ENCODE data around the gene TERC.
"Not testable (repeated sequence)": the region's sequence is repeated elsewhere in the genome, so short reads cannot be mapped to it uniquely, and the experiment has no call there.

TERC gene

DNA sequence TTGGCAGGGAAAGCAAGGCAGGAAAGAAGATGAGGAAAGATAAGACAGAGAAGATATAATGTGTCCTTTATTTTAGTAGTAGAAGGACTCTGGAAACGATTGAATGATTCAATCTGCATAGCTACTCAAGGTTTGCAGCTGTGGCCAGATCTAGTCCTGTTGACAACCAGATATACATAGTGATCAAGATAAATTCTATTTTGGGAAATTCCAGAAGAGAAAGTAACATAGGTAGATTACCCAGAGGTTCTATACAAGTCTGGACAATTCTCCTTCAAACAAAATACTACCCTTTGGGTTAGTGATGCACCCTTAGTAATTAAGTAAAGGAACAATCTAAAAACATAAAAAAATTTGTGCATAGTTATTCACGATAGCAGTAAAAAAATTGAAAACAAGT, 9.4 kb downstream of the TERC start:
- H3K4me3 Mint-ChIP-seq, result no peak overlapping the region
- H3K27ac Mint-ChIP-seq, result no peak overlapping the region
- DNase-seq (ENCODE audit: low spot score), result no peak
- peaks cover 9% of the 10 kb centered on the region for H3K27me3 Mint-ChIP-seq (ENCODE audit: low read depth)
- H3K9me3 Mint-ChIP-seq, result no peaks in the 10 kb centered on the region
- H3K36me3 Mint-ChIP-seq (ENCODE audit: low read depth), result no peaks in the 10 kb centered on the region
- H3K4me1 Mint-ChIP-seq (ENCODE audit: low read depth), result peaks cover 19% of the 10 kb centered on the region

DNA sequence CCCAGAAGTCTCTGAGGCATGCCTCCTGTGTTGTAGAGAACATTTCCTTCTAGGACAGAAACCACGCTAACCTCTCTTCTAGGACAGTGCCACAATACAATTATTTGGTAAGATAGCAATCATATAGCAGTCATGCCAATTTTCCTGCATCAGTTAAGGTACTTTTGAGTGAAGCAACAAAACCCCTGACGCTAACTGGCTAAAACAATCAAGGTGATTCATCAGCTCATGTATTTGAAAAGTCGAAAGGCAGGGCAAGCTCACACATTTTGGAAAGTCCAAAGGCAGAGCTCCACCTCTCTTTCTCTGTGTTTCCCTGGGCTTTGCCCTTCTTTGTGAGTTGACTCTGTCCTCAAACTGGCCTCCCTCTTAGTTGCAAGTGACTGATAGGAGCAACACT, 10.1 kb downstream of the TERC start:
- DNase-seq (ENCODE audit: low spot score), result no peak
- Mint-ChIP-seq H3K36me3 (ENCODE audit: low read depth) (no peaks in the 10 kb centered on the region), H3K9me3 (no peaks in the 10 kb centered on the region), H3K27ac (no peak overlapping the region), H3K27me3 (ENCODE audit: low read depth) (peaks cover 14% of the 10 kb centered on the region), H3K4me1 (ENCODE audit: low read depth) (peaks cover 16% of the 10 kb centered on the region), H3K4me3 (no peak overlapping the region)

DNA sequence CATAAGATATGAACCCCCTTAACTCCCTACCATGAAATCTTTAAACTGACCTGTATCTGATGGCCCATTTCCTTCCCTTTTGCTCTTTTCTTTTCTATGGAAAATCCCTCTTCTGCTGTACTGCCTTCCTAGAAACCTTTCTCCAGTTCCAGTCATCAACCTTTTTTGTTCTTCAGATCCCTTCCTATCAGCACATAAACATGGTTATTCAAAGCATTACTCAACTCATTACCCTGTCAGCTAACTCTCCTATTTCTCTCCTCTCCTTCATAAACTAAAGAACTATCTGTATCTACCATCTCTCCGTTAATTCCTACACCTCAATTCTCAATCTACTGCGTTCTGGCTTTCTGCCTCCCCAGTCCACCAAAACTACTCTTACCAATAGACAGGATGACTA, 13.0 kb downstream of the TERC start:
- H3K36me3 Mint-ChIP-seq (ENCODE audit: low read depth), result no peaks in the 10 kb centered on the region
- H3K9me3 Mint-ChIP-seq, result no peaks in the 10 kb centered on the region
- peaks cover 33% of the 10 kb centered on the region for H3K27me3 Mint-ChIP-seq (ENCODE audit: low read depth)
- no peak overlapping the region for H3K4me3 Mint-ChIP-seq
- H3K27ac Mint-ChIP-seq, result no peak overlapping the region
- peaks cover 12% of the 10 kb centered on the region for H3K4me1 Mint-ChIP-seq (ENCODE audit: low read depth)
- DNase-seq (ENCODE audit: low spot score), result no peak

DNA sequence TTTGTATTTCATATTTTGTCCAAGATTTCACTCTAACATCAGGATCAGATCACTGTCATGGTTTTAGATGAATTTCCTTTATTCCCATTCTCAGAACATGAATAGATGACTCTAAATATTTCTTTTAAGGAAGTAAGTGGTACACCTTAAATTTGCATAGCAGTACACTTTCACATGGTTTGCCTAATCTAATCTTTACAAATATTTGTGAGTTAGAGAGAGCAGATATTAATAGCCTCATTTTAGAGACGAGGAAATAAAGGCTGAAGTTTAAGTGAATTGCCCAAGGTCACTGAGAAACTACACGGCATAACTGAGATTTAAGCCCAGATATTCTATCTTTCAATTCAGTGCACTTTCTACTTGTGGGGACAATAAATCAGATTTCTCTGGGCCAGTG, 14.2 kb downstream of the TERC start:
- H3K27me3 Mint-ChIP-seq (ENCODE audit: low read depth), result peaks cover 40% of the 10 kb centered on the region
- H3K9me3 Mint-ChIP-seq, result no peaks in the 10 kb centered on the region
- H3K4me1 Mint-ChIP-seq (ENCODE audit: low read depth), result peaks cover 12% of the 10 kb centered on the region
- no peak for DNase-seq (ENCODE audit: low spot score)
- no peak overlapping the region for H3K4me3 Mint-ChIP-seq
- no peaks in the 10 kb centered on the region for H3K36me3 Mint-ChIP-seq (ENCODE audit: low read depth)
- no peak overlapping the region for H3K27ac Mint-ChIP-seq

DNA sequence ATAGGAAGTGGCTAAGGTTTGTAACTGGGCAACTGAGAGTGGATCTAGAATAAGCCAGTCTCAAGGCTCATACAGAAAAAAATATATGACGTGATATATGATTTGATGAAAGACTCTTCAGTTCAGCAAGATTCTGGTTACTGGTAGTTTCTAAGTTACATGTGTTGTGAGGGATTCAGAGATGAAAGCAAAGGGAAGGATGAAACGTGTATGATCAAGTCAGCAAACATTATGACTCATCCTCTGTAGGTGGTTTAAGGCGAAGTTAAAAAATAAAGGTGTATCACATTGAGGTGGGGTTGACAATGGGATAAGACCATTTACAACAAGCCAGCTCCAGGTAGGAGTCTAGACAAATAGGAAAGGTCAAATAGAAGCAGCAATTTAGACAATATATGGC, 16.2 kb downstream of the TERC start:
- Mint-ChIP-seq H3K27me3 (ENCODE audit: low read depth) (peaks cover 43% of the 10 kb centered on the region), H3K9me3 (no peaks in the 10 kb centered on the region), H3K36me3 (ENCODE audit: low read depth) (no peaks in the 10 kb centered on the region), H3K27ac (no peak overlapping the region), H3K4me3 (no peak overlapping the region), H3K4me1 (ENCODE audit: low read depth) (peaks cover 10% of the 10 kb centered on the region)
- no peak for DNase-seq (ENCODE audit: low spot score)

DNA sequence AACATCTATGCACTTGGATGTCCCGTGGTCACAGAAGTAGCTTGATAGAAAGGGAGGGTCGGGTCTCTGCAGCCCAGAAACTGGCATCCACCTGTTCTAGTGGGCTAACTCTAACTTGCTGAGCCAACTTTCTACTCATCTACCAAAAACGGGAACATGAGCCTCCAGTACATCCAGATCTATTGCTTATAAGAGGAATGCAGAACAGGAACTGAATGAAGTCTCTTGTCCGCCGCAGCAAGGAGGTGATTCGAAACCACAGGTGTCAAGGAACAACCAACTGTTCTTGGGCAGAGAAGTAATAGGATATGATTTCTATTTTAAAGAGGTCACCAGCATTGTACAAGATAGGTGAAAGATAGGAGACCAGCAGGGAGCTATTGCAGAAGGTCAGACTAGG, 17.9 kb downstream of the TERC start:
- no peak overlapping the region for H3K4me3 Mint-ChIP-seq
- H3K27ac Mint-ChIP-seq, result no peak overlapping the region
- H3K36me3 Mint-ChIP-seq (ENCODE audit: low read depth), result no peaks in the 10 kb centered on the region
- no peaks in the 10 kb centered on the region for H3K9me3 Mint-ChIP-seq
- no peak for DNase-seq (ENCODE audit: low spot score)
- H3K4me1 Mint-ChIP-seq (ENCODE audit: low read depth), result peaks cover 9% of the 10 kb centered on the region
- peaks cover 44% of the 10 kb centered on the region for H3K27me3 Mint-ChIP-seq (ENCODE audit: low read depth)

DNA sequence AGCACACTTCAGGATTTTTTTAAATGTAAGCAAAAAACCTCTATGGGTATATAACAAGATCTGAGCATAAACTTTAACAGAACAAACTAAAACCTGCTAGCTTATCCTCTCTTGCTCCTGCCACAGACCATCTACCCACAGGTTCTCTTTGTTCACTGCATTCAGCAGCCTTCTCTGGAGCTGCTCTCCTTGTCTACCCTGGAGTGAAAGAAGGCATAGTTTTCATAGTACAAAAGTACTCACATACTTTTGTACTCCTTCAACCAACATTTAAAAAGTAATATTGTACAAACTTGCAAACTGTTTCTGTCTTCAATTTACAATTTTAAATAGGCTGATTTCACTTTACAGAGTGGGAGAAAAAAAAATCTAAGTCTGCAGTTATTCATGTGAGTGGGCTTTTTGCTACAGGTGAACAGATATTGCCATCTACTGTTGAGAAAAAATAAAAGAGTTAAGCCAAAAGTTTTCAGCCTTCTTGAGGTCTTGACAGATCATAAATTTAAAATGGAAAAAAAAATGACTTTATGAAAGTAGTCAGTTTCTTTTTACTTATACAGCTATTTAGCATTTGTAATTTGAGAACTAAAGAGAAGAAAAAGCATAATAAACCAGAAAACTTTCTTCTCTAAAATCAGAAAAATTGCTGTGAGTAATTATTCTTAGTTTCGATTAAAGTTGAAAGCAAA, 20.4 kb downstream of the TERC start:
- Mint-ChIP-seq H3K27me3 (ENCODE audit: low read depth) (peaks cover 36% of the 10 kb centered on the region), H3K9me3 (no peaks in the 10 kb centered on the region), H3K27ac (no peak overlapping the region), H3K36me3 (ENCODE audit: low read depth) (no peaks in the 10 kb centered on the region), H3K4me3 (no peak overlapping the region), H3K4me1 (ENCODE audit: low read depth) (peaks cover 7% of the 10 kb centered on the region)
- DNase-seq (ENCODE audit: low spot score), result no peak

DNA sequence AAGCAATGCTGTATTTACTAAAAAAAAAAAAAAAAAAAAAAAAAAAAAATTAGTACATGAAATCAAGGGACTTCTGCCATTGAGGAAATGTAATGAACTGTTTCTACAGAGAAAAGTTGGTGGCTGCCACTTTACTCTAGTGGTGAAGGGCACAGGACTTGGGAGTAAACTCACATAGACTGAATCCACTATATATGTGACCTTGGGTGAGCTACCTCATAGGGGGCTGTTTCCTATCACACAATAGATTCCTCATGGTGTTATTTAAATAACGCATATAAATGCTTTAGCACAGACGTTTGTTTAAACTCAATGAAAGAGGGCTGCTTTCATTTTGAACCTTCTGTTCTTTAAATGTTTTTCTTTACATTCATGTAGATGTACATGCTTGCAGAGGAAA, 25.8 kb downstream of the TERC start:
- Mint-ChIP-seq H3K9me3 (peaks cover 9% of the 10 kb centered on the region), H3K27ac (no peak overlapping the region), H3K27me3 (ENCODE audit: low read depth) (peaks cover 3% of the 10 kb centered on the region), H3K36me3 (ENCODE audit: low read depth) (no peaks in the 10 kb centered on the region), H3K4me3 (no peak overlapping the region), H3K4me1 (ENCODE audit: low read depth) (no peaks in the 10 kb centered on the region)
- no peak for DNase-seq (ENCODE audit: low spot score)

DNA sequence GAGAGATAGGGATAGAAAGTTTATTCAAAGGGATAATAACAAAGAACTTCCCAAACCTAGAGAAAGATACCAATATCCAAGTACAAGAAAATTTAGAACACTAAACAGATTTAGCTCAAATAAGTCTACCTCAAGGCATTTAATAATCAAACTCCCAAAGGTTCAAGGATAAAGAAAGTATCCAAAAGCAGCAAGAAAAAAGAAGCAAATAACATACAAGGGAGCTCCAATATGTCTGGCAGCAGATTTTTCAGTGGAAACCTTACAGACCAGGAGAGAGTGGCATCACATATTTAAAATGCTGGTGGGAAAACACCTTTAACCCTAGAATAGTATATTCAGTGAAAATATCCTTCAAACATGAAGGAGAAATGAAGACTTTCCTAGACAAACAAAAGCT, 33.0 kb downstream of the TERC start:
- DNase-seq (ENCODE audit: low spot score); H3K36me3 Mint-ChIP-seq (ENCODE audit: low read depth); H3K27ac Mint-ChIP-seq; H3K4me1 Mint-ChIP-seq (ENCODE audit: low read depth); H3K4me3 Mint-ChIP-seq: not testable (repeated sequence)
- Mint-ChIP-seq H3K27me3 (ENCODE audit: low read depth) (peaks cover 10% of the 10 kb centered on the region), H3K9me3 (peaks cover 15% of the 10 kb centered on the region)

DNA sequence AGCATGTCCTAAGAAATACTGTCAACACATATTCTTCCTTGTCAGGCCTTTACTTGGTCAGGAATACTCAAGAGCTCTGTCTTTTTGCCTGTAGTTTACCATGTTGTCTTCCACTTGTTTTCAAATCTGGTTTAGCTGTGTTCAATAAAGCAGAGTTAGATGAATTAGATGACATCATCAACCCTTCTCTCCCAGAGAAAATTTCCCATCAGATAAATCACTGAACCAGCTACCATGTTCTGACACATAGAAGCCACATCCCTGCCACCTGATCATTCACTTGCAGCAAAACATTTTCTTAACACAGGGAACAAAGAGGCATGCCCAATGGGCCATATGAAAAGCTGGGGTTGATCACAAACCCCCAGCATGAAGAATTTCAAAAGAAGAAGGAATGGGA, 42.1 kb downstream of the TERC start:
- peaks cover 18% of the 10 kb centered on the region for H3K27me3 Mint-ChIP-seq (ENCODE audit: low read depth)
- no peak overlapping the region for H3K27ac Mint-ChIP-seq
- H3K4me1 Mint-ChIP-seq (ENCODE audit: low read depth), result no peaks in the 10 kb centered on the region
- H3K9me3 Mint-ChIP-seq, result no peaks in the 10 kb centered on the region
- no peak overlapping the region for H3K4me3 Mint-ChIP-seq
- H3K36me3 Mint-ChIP-seq (ENCODE audit: low read depth), result no peaks in the 10 kb centered on the region
- no peak for DNase-seq (ENCODE audit: low spot score)

DNA sequence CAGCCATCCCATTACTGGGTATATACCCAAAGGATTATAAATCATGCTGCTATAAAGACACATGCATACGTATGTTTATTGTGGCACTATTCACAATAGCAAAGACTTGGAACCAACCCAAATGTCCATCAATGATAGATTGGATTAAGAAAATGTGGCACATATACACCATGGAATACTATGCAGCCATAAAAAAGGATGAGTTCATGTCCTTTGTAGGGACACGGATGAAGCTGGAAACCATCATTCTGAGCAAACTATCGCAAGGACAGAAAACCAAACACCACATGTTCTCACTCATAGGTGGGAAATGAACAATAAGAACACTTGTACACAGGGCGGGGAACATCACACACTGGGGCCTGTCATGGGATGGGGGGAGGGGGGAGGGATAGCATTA, 46.4 kb downstream of the TERC start:
- not testable (repeated sequence) for DNase-seq (ENCODE audit: low spot score); H3K36me3 Mint-ChIP-seq (ENCODE audit: low read depth); H3K9me3 Mint-ChIP-seq; H3K27me3 Mint-ChIP-seq (ENCODE audit: low read depth); H3K27ac Mint-ChIP-seq; H3K4me1 Mint-ChIP-seq (ENCODE audit: low read depth); H3K4me3 Mint-ChIP-seq

Data from T-helper 2 cell treated with Interferon-gamma antibody and Interleukin-4, amounts not matched to agents 5 μg/mL and 100 μg/mL, for 36 hours (primary cell).